ENCODE results near the gene TMEM26.

DNA sequence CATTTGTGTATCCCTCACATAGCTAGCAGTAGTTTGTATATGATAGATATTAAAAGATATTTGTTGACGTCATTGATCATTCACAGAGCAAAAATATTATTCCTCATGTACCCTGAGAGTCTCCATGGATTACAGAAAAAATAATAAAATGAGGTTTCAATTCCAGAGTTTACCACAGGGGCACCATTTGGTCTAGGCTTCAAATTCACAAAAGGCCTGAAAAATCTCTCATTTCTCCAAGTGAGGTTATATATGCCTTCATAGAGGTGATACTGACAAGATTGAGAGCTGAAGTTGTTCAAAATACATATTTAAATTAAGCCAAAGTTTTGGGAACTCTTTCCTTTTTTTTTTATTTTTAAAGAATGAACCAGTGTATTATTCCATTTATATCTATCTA, 52.7 kb downstream of the TMEM26 start:
- TF ChIP-seq POLR2AphosphoS5 (IDR thresholded peaks at IDR 0.05; ENCODE audit: low read depth, low read length): no peak
- TF ChIP-seq, protein P1, sequence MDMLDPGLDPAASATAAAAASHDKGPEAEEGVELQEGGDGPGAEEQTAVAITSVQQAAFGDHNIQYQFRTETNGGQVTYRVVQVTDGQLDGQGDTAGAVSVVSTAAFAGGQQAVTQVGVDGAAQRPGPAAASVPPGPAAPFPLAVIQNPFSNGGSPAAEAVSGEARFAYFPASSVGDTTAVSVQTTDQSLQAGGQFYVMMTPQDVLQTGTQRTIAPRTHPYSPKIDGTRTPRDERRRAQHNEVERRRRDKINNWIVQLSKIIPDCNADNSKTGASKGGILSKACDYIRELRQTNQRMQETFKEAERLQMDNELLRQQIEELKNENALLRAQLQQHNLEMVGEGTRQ (IDR thresholded peaks at IDR 0.05; ENCODE audit: low read length): no peak
- TF ChIP-seq, protein P2, sequence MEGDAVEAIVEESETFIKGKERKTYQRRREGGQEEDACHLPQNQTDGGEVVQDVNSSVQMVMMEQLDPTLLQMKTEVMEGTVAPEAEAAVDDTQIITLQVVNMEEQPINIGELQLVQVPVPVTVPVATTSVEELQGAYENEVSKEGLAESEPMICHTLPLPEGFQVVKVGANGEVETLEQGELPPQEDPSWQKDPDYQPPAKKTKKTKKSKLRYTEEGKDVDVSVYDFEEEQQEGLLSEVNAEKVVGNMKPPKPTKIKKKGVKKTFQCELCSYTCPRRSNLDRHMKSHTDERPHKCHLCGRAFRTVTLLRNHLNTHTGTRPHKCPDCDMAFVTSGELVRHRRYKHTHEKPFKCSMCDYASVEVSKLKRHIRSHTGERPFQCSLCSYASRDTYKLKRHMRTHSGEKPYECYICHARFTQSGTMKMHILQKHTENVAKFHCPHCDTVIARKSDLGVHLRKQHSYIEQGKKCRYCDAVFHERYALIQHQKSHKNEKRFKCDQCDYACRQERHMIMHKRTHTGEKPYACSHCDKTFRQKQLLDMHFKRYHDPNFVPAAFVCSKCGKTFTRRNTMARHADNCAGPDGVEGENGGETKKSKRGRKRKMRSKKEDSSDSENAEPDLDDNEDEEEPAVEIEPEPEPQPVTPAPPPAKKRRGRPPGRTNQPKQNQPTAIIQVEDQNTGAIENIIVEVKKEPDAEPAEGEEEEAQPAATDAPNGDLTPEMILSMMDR (IDR thresholded peaks at IDR 0.05; ENCODE audit: control extremely low read depth in 1 of 3, insufficient read depth in 1 of 3, low read depth in 1 of 3, low read length in 3 of 3): no peak
- no peak for TF ChIP-seq RAD21 (IDR thresholded peaks at IDR 0.05 in 1 of 2, conservative IDR thresholded peaks at IDR 0.05 in 1 of 2; ENCODE audit: low read depth in 2 of 2, low read length in 2 of 2)
- TF ChIP-seq EP300 (IDR thresholded peaks at IDR 0.05; ENCODE audit: borderline replicate concordance in 1 of 2, low read depth in 2 of 2, low read length in 2 of 2): no peak
- TF ChIP-seq EZH2 (IDR thresholded peaks at IDR 0.05; ENCODE audit: low read depth, low read length, severe bottlenecking): no peak
- no peak for TF ChIP-seq TAF1 (IDR thresholded peaks at IDR 0.05; ENCODE audit: low read depth, low read length)
- no peak for TF ChIP-seq GABPA (IDR thresholded peaks at IDR 0.05; ENCODE audit: borderline replicate concordance, insufficient read depth, low read length)
- TF ChIP-seq, protein P3, sequence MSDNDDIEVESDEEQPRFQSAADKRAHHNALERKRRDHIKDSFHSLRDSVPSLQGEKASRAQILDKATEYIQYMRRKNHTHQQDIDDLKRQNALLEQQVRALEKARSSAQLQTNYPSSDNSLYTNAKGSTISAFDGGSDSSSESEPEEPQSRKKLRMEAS (IDR thresholded peaks at IDR 0.05): no peak
- TF ChIP-seq, protein P4, sequence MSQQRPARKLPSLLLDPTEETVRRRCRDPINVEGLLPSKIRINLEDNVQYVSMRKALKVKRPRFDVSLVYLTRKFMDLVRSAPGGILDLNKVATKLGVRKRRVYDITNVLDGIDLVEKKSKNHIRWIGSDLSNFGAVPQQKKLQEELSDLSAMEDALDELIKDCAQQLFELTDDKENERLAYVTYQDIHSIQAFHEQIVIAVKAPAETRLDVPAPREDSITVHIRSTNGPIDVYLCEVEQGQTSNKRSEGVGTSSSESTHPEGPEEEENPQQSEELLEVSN (IDR thresholded peaks at IDR 0.05): no peak
- no peak for TF ChIP-seq RNF2 (IDR thresholded peaks at IDR 0.05; ENCODE audit: borderline replicate concordance, low read depth, low read length, missing control alignments, poor library complexity, severe bottlenecking)
- no peak for TF ChIP-seq POLR2A (IDR thresholded peaks at IDR 0.05; ENCODE audit: control extremely low read depth in 1 of 2, low read depth in 2 of 2, low read length in 2 of 2)
